Hepatocyte (in vitro differentiated cells): ENCODE results near the gene NFYC.

Experiments
- CTCF ChIP-seq: fragments of 200-600 bp; sonication (generic); IDR thresholded peaks from 2 replicates; pipeline ENCODE4 v1.5.1; 2016; ENCODE audit warnings: antibody characterized with exemption, mild to moderate bottlenecking; ENCODE audit not compliant: poor library complexity
- EZH2phosphoT487 ChIP-seq: fragments of 200-600 bp; sonication (generic); IDR thresholded peaks from one replicate; pipeline ENCODE4 v1.6.1; 2018; ENCODE audit warnings: antibody characterized with exemption, mild to moderate bottlenecking, low read depth, moderate library complexity; ENCODE audit not compliant: unreplicated experiment, severe bottlenecking

- TF ChIP-seq CTCF = no peak
- no peak for TF ChIP-seq EZH2phosphoT487
Observed at GRCh38 chr1:40797668-40798010, 106.1 kb downstream of the NFYC start.
